Natural killer cell (primary cell): ENCODE measurements around the gene THEM5. TPM values are rescaled to one million over a fixed set of nuclear protein-coding genes. Genes with fewer than 3 reads are reported as not detected.
"Not testable (repeated sequence)": the region's sequence is repeated elsewhere in the genome, so short reads cannot be mapped to it uniquely, and the experiment has no call there.

Experiments
- ATAC-seq, 3 donors: fragments of 150-1000 bp in 2 of 3; fragments of 200-7000 bp in 1 of 3; cut with Tn5 transposase; 1 replicate in 1 of 3; 2 replicates in 2 of 3; pipeline ENCODE4 v1.10.0; 2021; ENCODE audit warnings: mild to moderate bottlenecking in 2 of 3, moderate library complexity in 2 of 3
- DNase-seq, 2 donors: peaks; one replicate each; pipeline versions ENCODE4 v3.0.0 to v3.0.0-alpha.2; 2013 to 2021; ENCODE audit warnings: mixed read lengths in 1 of 2
- H3K27ac ChIP-seq: one replicate; pipeline ENCODE4 v1.5.1; 2013; ENCODE audit warnings: mild to moderate bottlenecking, low read length
- H3K27me3 ChIP-seq: one replicate; pipeline ENCODE4 v1.6.1; 2013; ENCODE audit warnings: low read length; ENCODE audit not compliant: control insufficient read depth, insufficient read depth
- H3K36me3 ChIP-seq: one replicate; pipeline ENCODE4 v1.6.1; 2013; ENCODE audit warnings: low read length; ENCODE audit not compliant: control insufficient read depth, insufficient read depth
- H3K4me1 ChIP-seq: one replicate; pipeline ENCODE4 v1.6.1; 2013; ENCODE audit warnings: low read length; ENCODE audit not compliant: control insufficient read depth, insufficient read depth
- H3K4me3 ChIP-seq: one replicate; pipeline ENCODE4 v1.5.1; 2013; ENCODE audit warnings: low read length
- H3K9me3 ChIP-seq: one replicate; pipeline ENCODE4 v1.6.1; 2013; ENCODE audit warnings: low read length; ENCODE audit not compliant: control insufficient read depth, insufficient read depth
- H3K27ac Mint-ChIP-seq, 2 donors: one replicate each; pipeline ENCODE4 v1.8.0; 2022; ENCODE audit warnings: mild to moderate bottlenecking in 2 of 2, mixed read lengths in 2 of 2, moderate library complexity in 1 of 2
- H3K27me3 Mint-ChIP-seq, 2 donors: one replicate each; pipeline ENCODE4 v1.8.0; 2022; ENCODE audit warnings: low read depth in 2 of 2, mixed read lengths in 2 of 2
- H3K36me3 Mint-ChIP-seq: one replicate; pipeline ENCODE4 v1.8.0; 2022; ENCODE audit warnings: mixed read lengths
- H3K4me1 Mint-ChIP-seq, 2 donors: one replicate each; pipeline ENCODE4 v1.8.0; 2022; ENCODE audit warnings: mixed read lengths in 2 of 2
- H3K4me3 Mint-ChIP-seq: one replicate; pipeline ENCODE4 v1.8.0; 2022; ENCODE audit warnings: mild to moderate bottlenecking, moderate library complexity, mixed read lengths
- H3K9me3 Mint-ChIP-seq, 2 donors: one replicate each; pipeline ENCODE4 v1.8.0; 2022; ENCODE audit warnings: mixed read lengths in 2 of 2
- WGBS: methylation state at CpG from one replicate; pipeline ENCODE4 v1.1.7; 2013; ENCODE audit warnings: missing lambda C conversion rate; ENCODE audit not compliant: insufficient coverage; 5-methylcytosine and 5-hydroxymethylcytosine counted together
- intact Hi-C: fragments of 100-400 bp; cut with micrococcal nuclease; formaldehyde crosslinking; loops from one replicate; pipeline ENCODE4 v1.14.2; 2022
- total RNA-seq, 4 donors: library from RNA; stranded (reverse); fragments of 120-200 nt in 1 of 4; gene quantifications; one replicate each; pipeline versions ENCODE4 v1.2.3 to v1.2.4, GENCODE V29; 2013 to 2022
- TF ChIP-seq, protein P1 (sequence below): fragments of 200-600 bp; IDR thresholded peaks from one replicate; pipeline ENCODE4 v1.8.0; 2022; ENCODE audit warnings: antibody characterized with exemption

THEM5 gene
- total RNA-seq, 3 donors from 2014 or later (not counting 1 experiment from before 2014, with no cell fraction given): 0.52 TPM; not detected in 2

DNA sequence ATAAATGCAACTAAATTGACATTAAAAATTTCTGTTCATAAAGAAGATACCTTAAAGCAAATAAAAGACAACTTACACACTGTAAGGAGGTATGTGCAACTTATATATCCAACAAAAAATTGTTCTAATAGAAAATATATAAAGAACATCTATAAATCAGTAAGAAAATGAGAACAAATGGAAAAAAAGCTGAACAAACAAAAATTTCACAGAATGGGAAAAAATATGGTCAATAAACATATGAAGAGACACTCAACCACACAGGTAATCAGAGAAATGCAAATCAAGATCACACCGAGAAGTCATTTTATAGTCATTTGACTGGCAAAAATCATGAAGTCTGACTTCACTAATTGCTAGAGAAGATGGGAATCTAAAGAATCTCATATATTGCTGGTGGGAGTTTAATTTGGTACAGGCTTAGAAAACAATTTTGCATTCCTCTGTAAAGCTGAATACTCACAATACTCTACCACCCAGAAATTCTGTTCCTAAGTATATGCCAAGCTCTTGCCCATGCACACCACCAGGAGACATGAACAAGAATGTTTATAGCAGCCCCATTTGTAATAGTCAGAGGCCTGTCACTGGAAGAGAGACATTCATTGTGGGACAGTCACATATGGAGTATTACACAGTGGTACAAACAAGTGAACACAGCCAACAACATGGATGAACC lies 22.0 kb upstream of the THEM5 start:
- Mint-ChIP-seq H3K4me3 (no peak overlapping the region), H3K36me3 (no peaks in the 10 kb centered on the region), H3K27me3 (no peaks in the 10 kb centered on the region), H3K9me3 (no peaks in the 10 kb centered on the region), H3K27ac (no peak overlapping the region), H3K4me1 (peaks cover 0 to 4% of the 10 kb centered on the region in 2 donors)
- Histone ChIP-seq H3K4me3 (no peak overlapping the region), H3K27me3 (no peaks in the 10 kb centered on the region), H3K4me1 (no peaks in the 10 kb centered on the region), H3K9me3 (no peaks in the 10 kb centered on the region), H3K36me3 (peaks cover 11% of the 10 kb centered on the region), H3K27ac (no peak overlapping the region)
- no peak for ATAC-seq
- TF ChIP-seq, protein P1, sequence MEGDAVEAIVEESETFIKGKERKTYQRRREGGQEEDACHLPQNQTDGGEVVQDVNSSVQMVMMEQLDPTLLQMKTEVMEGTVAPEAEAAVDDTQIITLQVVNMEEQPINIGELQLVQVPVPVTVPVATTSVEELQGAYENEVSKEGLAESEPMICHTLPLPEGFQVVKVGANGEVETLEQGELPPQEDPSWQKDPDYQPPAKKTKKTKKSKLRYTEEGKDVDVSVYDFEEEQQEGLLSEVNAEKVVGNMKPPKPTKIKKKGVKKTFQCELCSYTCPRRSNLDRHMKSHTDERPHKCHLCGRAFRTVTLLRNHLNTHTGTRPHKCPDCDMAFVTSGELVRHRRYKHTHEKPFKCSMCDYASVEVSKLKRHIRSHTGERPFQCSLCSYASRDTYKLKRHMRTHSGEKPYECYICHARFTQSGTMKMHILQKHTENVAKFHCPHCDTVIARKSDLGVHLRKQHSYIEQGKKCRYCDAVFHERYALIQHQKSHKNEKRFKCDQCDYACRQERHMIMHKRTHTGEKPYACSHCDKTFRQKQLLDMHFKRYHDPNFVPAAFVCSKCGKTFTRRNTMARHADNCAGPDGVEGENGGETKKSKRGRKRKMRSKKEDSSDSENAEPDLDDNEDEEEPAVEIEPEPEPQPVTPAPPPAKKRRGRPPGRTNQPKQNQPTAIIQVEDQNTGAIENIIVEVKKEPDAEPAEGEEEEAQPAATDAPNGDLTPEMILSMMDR: no peak
- DNase-seq: no peak
- WGBS: 100% methylated on average over 1 of the region's 1 CpG
- intact Hi-C loops: no loop called here

DNA sequence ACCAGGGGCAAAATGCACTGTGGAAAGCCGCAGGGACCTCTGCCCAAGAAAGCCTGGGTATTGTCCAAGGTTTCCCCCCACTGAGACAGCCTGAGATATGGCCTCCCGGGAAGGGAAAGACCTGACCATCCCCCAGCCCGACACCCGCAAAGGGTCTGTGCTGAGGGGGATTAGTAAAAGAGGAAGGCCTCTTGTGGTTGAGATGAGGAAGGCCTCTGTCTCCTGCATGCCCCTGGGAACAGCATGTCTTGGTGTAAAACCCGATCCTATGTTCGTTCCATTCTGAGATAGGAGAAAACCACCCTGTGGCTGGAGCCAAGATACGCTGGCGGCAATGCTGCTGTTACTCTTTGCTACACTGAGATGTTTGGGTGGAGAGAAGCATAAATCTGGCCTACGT lies 19.3 kb upstream of the THEM5 start:
- H3K36me3 Mint-ChIP-seq, H3K4me3 ChIP-seq, H3K27ac ChIP-seq, H3K4me3 Mint-ChIP-seq, H3K4me1 Mint-ChIP-seq, intact Hi-C loops, H3K4me1 ChIP-seq, H3K27ac Mint-ChIP-seq, H3K27me3 Mint-ChIP-seq, H3K9me3 Mint-ChIP-seq, ATAC-seq, H3K27me3 ChIP-seq, H3K9me3 ChIP-seq, DNase-seq: not testable (repeated sequence)
- peaks cover 11% of the 10 kb centered on the region for H3K36me3 ChIP-seq
- WGBS: 48% methylated on average over 8 of the region's 9 CpGs

DNA sequence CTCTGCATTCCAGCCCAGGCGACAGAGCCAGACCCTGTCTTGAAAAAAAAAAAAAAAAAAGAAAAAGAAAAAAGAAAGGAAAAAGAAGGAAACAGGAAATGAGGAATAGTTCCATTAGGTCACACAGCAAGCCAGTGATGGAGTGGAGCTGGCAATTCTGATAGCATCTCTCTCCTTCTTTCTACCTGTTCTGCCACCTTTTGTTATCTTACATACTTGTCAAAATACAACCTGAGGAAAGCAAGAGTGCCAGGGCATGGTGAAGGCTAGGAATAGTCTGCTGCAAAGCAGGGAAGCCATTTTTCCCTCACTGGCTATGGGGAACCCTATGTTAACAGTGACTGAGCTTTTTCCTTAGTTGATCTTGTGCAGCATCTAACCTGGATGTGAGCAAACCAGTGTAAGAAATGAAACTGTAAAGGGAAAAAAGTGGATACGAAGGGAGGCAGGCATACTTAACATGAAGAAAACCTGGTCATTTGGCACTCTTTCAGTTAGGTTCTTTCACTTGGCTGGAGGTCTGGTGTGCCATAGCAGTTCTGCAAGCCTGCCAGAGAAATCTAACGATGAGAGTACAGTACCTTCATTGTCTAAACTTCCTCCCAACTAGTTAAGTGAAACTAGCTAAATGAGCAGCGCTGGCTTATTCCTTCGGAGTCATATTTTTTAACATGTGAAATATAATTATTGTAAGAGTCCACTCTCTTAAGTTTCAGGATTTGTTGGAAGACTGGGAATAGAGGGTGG lies 17.9 kb upstream of the THEM5 start:
- Mint-ChIP-seq H3K36me3 (no peaks in the 10 kb centered on the region), H3K27me3 (peaks cover 0 to 12% of the 10 kb centered on the region in 2 donors), H3K4me3 (no peak overlapping the region), H3K4me1 (peaks cover 0 to 4% of the 10 kb centered on the region in 2 donors), H3K9me3 (no peaks in the 10 kb centered on the region), H3K27ac (no peak overlapping the region)
- H3K36me3 ChIP-seq: peaks cover 8% of the 10 kb centered on the region
- no peaks in the 10 kb centered on the region for H3K27me3 ChIP-seq
- no peaks in the 10 kb centered on the region for H3K4me1 ChIP-seq
- DNase-seq (no peak), ATAC-seq (no peak)
- intact Hi-C loops: no loop called here
- H3K4me3 ChIP-seq: no peak overlapping the region
- H3K9me3 ChIP-seq: no peaks in the 10 kb centered on the region
- 99% methylated on average over 3 of the region's 5 CpGs for WGBS
- TF ChIP-seq, protein P1: no peak
- H3K27ac ChIP-seq: no peak overlapping the region

DNA sequence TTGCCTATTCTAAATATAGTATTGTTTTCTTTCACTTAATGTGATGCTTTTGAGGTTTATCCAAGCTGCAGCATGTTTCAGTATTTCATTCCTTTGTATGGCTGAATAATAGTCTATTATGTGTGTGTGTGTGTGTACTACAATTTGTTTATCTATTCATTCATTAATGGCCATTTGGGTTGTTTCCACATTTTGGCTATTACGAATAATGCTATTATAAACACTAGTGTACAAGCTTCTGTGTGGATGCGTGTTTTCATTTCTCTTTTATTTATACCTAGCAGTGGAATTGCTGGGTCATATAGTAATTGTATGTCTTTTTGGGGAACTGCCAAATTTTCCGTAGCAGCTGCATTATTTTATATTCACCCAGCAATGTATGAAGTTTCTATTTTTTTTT lies 15.0 kb upstream of the THEM5 start:
- H3K4me1 ChIP-seq: no peaks in the 10 kb centered on the region
- H3K27me3 Mint-ChIP-seq: peaks cover 0 to 15% of the 10 kb centered on the region in 2 donors
- H3K27ac Mint-ChIP-seq: no peak overlapping the region
- no CpG with 5 or more reads among the region's 3 CpGs for WGBS
- TF ChIP-seq, protein P1: no peak
- H3K4me1 Mint-ChIP-seq: no peaks in the 10 kb centered on the region
- no peak for DNase-seq
- H3K27me3 ChIP-seq: no peaks in the 10 kb centered on the region
- no peaks in the 10 kb centered on the region for H3K9me3 Mint-ChIP-seq
- no peaks in the 10 kb centered on the region for H3K36me3 Mint-ChIP-seq
- ATAC-seq: no peak
- H3K4me3 ChIP-seq: no peak overlapping the region
- H3K4me3 Mint-ChIP-seq: no peak overlapping the region
- intact Hi-C loops: no loop called here
- H3K9me3 ChIP-seq: no peaks in the 10 kb centered on the region
- no peak overlapping the region for H3K27ac ChIP-seq
- H3K36me3 ChIP-seq: peaks cover 1% of the 10 kb centered on the region
